ENCODE data around the gene SLC16A8. TPM values are rescaled to one million over a fixed set of nuclear protein-coding genes. Genes with fewer than 3 reads are reported as not detected.

The SLC16A8 gene
- total and polyA plus RNA-seq, 9 of the 15 experiments (the other 6 are each of a cell fraction or from before 2014, with no cell fraction given): not detected

GRCh38 chr22:38034278-38034882 is 49.6 kb downstream of the SLC16A8 start (continued):
- TF ChIP-seq MBD2 (IDR thresholded peaks at IDR 0.05; ENCODE audit: borderline replicate concordance, low read depth) (no peak), HDGF (IDR thresholded peaks at IDR 0.05) (no peak), ZSCAN32 (CRISPR knock-in tag; IDR thresholded peaks at IDR 0.05) (no peak), HMBOX1 (IDR thresholded peaks at IDR 0.05) (no peak), CBFA2T3 (IDR thresholded peaks at IDR 0.05) (no peak), TAF9B (IDR thresholded peaks at IDR 0.05; ENCODE audit: partially characterized antibody) (no peak), SIN3B (IDR thresholded peaks at IDR 0.05; ENCODE audit: low read depth) (no peak), NR3C1 (CRISPR knock-in tag; IDR thresholded peaks at IDR 0.05) (no peak), BACH1 (tag; IDR thresholded peaks at IDR 0.05) (no peak), NR2C1 (IDR thresholded peaks at IDR 0.05) (no peak), NR2C1 (tag; IDR thresholded peaks at IDR 0.05) (no peak)

DNA sequence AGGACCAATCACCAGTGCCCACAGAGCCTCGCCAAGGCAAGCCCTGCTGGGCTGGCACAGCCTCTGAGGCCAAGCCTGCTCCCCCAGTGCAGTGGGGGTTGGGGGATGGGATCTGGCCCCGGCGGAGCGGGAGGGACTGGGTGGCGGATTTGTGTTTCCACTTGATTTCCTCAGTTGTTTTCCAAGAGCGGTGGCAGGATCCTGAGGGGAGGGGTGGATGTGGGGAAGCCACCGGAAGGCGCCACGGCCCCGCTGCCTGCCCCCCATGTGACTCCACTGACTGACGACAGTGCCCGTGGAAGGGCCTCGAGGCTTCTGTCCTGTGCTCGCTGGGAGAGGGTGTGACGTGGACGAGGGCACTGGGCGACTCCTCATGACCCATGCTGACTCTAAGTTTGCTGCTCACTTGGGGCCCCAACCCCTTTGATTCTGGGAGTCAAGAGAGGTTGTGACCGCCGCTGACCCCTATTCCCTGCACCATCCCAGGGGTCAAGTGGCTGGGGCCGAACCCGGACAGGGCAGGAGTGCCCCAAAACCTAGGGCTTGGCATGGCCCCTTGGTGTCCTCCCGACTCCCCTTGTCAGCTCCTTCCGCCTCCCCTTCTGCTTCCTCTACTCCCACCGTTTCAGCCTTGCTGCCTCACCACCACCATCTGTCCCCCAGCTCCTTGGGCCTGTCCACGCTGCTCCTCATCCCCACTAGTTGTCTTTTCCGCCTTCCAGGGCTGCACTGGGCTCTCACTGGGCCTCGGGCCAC is 50.3 kb downstream of the SLC16A8 start:
- Histone ChIP-seq H3K27me3 (ENCODE audit: control insufficient read depth in 2 of 2, insufficient read depth in 2 of 2, low read length in 2 of 2) (no peaks in the 10 kb centered on the region), H2AFZ (ENCODE audit: low read depth, low read length) (peak overlapping the region; percentile 82), H3K9me1 (ENCODE audit: control insufficient read depth, insufficient read depth, low read length) (no peaks in the 10 kb centered on the region), H3K4me1 (replicated peaks in 1 of 2; ENCODE audit: control insufficient read depth in 2 of 2, insufficient read depth in 2 of 2, low read length in 2 of 2) (peaks cover 34 to 52% of the 10 kb centered on the region in 2 experiments), H3K9ac (ENCODE audit: insufficient read depth in 1 of 2, low read depth in 2 of 2, low read length in 2 of 2) (peak overlapping the region; percentile 59 to 92), H3K79me2 (ENCODE audit: control insufficient read depth, insufficient read depth, low read length) (no peaks in the 10 kb centered on the region), H3K27ac (ENCODE audit: extremely low read depth, low read depth, low read length) (peak overlapping the region; percentile 89), H3K4me3 (no peak overlapping the region), H3K9me3 (replicated peaks; ENCODE audit: control insufficient read depth, insufficient read depth, low read depth, low read length) (no peaks in the 10 kb centered on the region), H3K4me2 (ENCODE audit: insufficient read depth, low read length) (peak overlapping the region; percentile 48), H3K36me3 (ENCODE audit: control insufficient read depth, insufficient read depth, low read length) (no peaks in the 10 kb centered on the region), H4K20me1 (replicated peaks; ENCODE audit: control insufficient read depth, insufficient read depth, low read length) (no peaks in the 10 kb centered on the region)
- intact Hi-C loops (cut with micrococcal nuclease): no loop called here
- FAIRE-seq (no peak), ATAC-seq (no peak; the same call in 2 of the 3 replicates), DNase-seq (ENCODE audit: extremely low read depth in 1 of 4, low spot score in 3 of 4) (peak in 2 of 4 experiments; percentile 13 to 17)
- POLR2A ChIA-PET: interaction anchor here (0.7 to 1.4 kb wide), 2 partner anchors 10 to 41 kb away, joined by 3 to 9 read pairs; no protein-coding TSS in a partner anchor
- in situ Hi-C loops (cut with MboI): no loop called here
- BruUV-seq (replicated peaks): TSS peak; percentile 78
- TF ChIP-seq ZKSCAN8 (CRISPR knock-in tag; IDR thresholded peaks at IDR 0.05) (0 out of 2 replicates have a peak, but pooled peaks have one; percentile 50), PHF8 (IDR thresholded peaks at IDR 0.05; ENCODE audit: borderline replicate concordance, low read length) (peak; percentile 50; the same call in 1 of the 2 replicates), RAD51 (IDR thresholded peaks at IDR 0.05; ENCODE audit: borderline replicate concordance, low read depth) (no peak), TAF9B (IDR thresholded peaks at IDR 0.05; ENCODE audit: partially characterized antibody) (no peak), POLR2A (conservative IDR thresholded peaks at IDR 0.05) (0 out of 2 replicates have a peak, but pooled peaks have one; percentile 12), ZNF766 (CRISPR knock-in tag; conservative IDR thresholded peaks at IDR 0.05) (0 out of 2 replicates have a peak, but pooled peaks have one; percentile 40)
- TF ChIP-seq, protein P1, sequence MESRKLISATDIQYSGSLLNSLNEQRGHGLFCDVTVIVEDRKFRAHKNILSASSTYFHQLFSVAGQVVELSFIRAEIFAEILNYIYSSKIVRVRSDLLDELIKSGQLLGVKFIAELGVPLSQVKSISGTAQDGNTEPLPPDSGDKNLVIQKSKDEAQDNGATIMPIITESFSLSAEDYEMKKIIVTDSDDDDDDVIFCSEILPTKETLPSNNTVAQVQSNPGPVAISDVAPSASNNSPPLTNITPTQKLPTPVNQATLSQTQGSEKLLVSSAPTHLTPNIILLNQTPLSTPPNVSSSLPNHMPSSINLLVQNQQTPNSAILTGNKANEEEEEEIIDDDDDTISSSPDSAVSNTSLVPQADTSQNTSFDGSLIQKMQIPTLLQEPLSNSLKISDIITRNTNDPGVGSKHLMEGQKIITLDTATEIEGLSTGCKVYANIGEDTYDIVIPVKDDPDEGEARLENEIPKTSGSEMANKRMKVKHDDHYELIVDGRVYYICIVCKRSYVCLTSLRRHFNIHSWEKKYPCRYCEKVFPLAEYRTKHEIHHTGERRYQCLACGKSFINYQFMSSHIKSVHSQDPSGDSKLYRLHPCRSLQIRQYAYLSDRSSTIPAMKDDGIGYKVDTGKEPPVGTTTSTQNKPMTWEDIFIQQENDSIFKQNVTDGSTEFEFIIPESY (CRISPR knock-in tag; IDR thresholded peaks at IDR 0.05): peak; percentile 84
- CTCF ChIA-PET (ENCODE audit: low intra/inter-chr PET ratio): no interaction called here
- WGBS (ENCODE audit: insufficient coverage, low coverage, missing lambda C conversion rate): 73% methylated on average over 7 of the region's 27 CpGs
